ENCODE data around the gene INPP4B.

Gene INPP4B

GRCh38 chr4:142567620-142568451 lies 278.3 kb downstream of the INPP4B start:
- H3K4me1 Mint-ChIP-seq, result peaks cover 16% of the 10 kb centered on the region
- peaks cover 11% of the 10 kb centered on the region for H3K9me3 Mint-ChIP-seq
- H3K27ac Mint-ChIP-seq, result peak overlapping the region in 2 of 3 experiments; percentile 78 to 86
- H3K27me3 Mint-ChIP-seq (ENCODE audit: low read depth), result no peaks in the 10 kb centered on the region
- peaks cover 4% of the 10 kb centered on the region for H3K36me3 Mint-ChIP-seq (ENCODE audit: low read depth)
- no peak for TF ChIP-seq CTCF (IDR thresholded peaks at IDR 0.05; ENCODE audit: unreplicated experiment in 3 of 3)
- no peak overlapping the region for H3K4me3 Mint-ChIP-seq

- Mint-ChIP-seq H3K27ac (no peak overlapping the region), H3K4me1 (peaks cover 16% of the 10 kb centered on the region), H3K9me3 (peaks cover 11% of the 10 kb centered on the region), H3K36me3 (ENCODE audit: low read depth) (peaks cover 4% of the 10 kb centered on the region), H3K27me3 (ENCODE audit: low read depth) (no peaks in the 10 kb centered on the region), H3K4me3 (no peak overlapping the region)
- TF ChIP-seq CTCF (IDR thresholded peaks at IDR 0.05; ENCODE audit: unreplicated experiment in 3 of 3), result no peak
These were observed 278.9 kb downstream of the INPP4B start for GRCh38 chr4:142567199-142567598.

GRCh38 chr4:142566777-142567176 lies 279.3 kb downstream of the INPP4B start:
- TF ChIP-seq CTCF (IDR thresholded peaks at IDR 0.05; ENCODE audit: unreplicated experiment in 3 of 3), result no peak
- peaks cover 4% of the 10 kb centered on the region for H3K36me3 Mint-ChIP-seq (ENCODE audit: low read depth)
- H3K4me1 Mint-ChIP-seq, result peaks cover 16% of the 10 kb centered on the region
- no peaks in the 10 kb centered on the region for H3K27me3 Mint-ChIP-seq (ENCODE audit: low read depth)
- H3K4me3 Mint-ChIP-seq, result no peak overlapping the region
- peaks cover 11% of the 10 kb centered on the region for H3K9me3 Mint-ChIP-seq
- no peak overlapping the region for H3K27ac Mint-ChIP-seq

- Mint-ChIP-seq H3K27ac (no peak overlapping the region), H3K27me3 (ENCODE audit: low read depth) (no peaks in the 10 kb centered on the region), H3K4me3 (no peak overlapping the region), H3K36me3 (ENCODE audit: low read depth) (peaks cover 4% of the 10 kb centered on the region), H3K4me1 (peaks cover 16% of the 10 kb centered on the region), H3K9me3 (peaks cover 11% of the 10 kb centered on the region)
- TF ChIP-seq CTCF (IDR thresholded peaks at IDR 0.05; ENCODE audit: unreplicated experiment in 3 of 3), result no peak
These were observed 279.9 kb downstream of the INPP4B start for GRCh38 chr4:142566243-142566642.

- no peak for TF ChIP-seq CTCF (IDR thresholded peaks at IDR 0.05; ENCODE audit: unreplicated experiment in 3 of 3)
- Mint-ChIP-seq H3K27me3 (ENCODE audit: low read depth) (no peaks in the 10 kb centered on the region), H3K9me3 (peaks cover 11% of the 10 kb centered on the region), H3K4me3 (no peak overlapping the region), H3K27ac (no peak overlapping the region), H3K4me1 (peaks cover 16% of the 10 kb centered on the region), H3K36me3 (ENCODE audit: low read depth) (peaks cover 4% of the 10 kb centered on the region)
These were observed 280.3 kb downstream of the INPP4B start for GRCh38 chr4:142565771-142566170.

Data from nephron (organoid).